Measurements from ENCODE around the gene ACTR5.
"Not testable (repeated sequence)": the region's sequence is repeated elsewhere in the genome, so short reads cannot be mapped to it uniquely, and the experiment has no call there.

ACTR5 gene

GRCh38 chr20:38764567-38765318 is 16.5 kb downstream of the ACTR5 start:
- in situ Hi-C loops (cut with MboI; ENCODE audit: low sequenced_read_pairs): no loop called here

DNA sequence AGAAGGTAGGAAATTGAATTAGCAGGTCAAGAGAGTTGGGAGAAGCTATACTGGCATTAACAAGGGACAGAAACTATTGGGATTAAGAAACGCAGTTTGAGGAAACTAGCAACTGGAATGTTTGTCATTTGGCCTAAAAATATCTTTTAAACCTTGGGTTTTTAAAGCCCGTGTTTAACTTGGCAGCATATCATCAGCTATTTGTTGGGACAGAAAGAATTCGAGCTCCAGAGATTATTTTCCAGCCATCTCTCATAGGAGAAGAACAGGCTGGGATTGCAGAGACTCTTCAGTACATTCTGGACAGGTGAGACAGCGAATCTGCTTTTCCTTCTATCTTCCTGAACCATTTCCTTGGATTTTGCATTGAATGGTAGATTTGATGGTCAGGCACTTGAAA is 17.8 kb downstream of the ACTR5 start:
- in situ Hi-C loops (cut with MboI; ENCODE audit: low sequenced_read_pairs): no loop called here

GRCh38 chr20:38769376-38770295 is 21.4 kb downstream of the ACTR5 start:
- in situ Hi-C loops (cut with MboI; ENCODE audit: low sequenced_read_pairs): no loop called here

- in situ Hi-C loops (cut with MboI; ENCODE audit: low sequenced_read_pairs): no loop called here
These were observed 22.3 kb downstream of the ACTR5 start for GRCh38 chr20:38770546-38770945.

GRCh38 chr20:38770970-38771369 is 22.7 kb downstream of the ACTR5 start:
- in situ Hi-C loops (cut with MboI; ENCODE audit: low sequenced_read_pairs): no loop called here

DNA sequence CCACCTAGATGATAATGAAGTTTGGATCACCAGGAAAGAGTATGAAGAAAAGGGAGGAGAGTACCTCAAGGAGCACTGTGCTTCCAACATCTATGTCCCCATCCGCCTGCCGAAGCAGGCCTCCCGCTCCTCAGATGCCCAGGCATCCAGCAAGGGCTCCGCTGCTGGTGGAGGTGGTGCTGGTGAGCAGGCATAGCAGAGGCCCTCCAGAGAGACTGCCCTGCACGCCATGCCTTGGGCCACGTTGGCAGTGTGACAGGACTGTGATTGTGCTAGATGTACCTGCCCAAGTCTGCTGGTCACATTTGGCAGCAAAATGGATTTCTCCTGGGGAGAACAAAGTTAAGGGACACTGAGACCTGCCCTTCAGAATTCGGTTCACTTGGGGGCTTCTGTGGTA is 23.4 kb downstream of the ACTR5 start:
- in situ Hi-C loops (cut with MboI; ENCODE audit: low sequenced_read_pairs): no loop called here

DNA sequence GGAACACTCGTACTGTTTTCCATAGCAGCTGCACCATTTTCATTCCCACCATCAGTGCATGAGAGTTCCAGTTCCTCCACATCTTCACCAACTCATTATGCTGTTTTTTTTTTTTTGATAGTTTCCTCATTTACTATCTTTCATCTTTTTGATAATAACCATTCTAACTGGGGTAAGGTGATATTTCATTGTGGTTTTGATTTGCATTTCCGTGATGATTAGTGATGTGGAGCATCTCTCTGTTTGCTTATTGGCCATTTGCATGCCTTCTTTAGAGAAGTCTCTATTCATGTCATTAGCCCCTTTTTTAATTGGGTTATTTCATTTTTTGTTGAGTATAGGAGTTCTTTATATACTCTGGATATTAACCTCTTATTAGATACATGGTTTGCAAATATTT is 25.9 kb downstream of the ACTR5 start:
- in situ Hi-C loops (cut with MboI; ENCODE audit: low sequenced_read_pairs): no loop called here

DNA sequence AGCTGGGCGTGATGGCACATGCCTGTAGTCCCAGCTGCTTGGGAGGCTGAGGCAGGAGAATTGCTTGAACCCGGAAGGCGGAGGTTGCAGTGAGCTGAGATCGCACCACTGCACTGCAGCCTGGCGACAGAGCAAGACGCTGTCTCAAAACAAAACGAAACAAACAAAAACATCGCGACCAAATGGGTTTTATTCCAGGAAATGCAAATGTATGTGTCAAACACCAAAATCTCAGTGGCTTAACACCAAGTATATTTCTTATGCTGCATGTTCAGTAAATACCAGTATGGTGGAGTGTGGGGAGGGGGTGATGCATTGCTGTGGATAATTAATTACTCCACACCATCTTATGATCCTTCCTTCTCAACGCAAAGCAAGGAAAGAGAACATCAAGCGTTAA is 28.1 kb downstream of the ACTR5 start:
- in situ Hi-C loops (cut with MboI; ENCODE audit: low sequenced_read_pairs): no loop called here

DNA sequence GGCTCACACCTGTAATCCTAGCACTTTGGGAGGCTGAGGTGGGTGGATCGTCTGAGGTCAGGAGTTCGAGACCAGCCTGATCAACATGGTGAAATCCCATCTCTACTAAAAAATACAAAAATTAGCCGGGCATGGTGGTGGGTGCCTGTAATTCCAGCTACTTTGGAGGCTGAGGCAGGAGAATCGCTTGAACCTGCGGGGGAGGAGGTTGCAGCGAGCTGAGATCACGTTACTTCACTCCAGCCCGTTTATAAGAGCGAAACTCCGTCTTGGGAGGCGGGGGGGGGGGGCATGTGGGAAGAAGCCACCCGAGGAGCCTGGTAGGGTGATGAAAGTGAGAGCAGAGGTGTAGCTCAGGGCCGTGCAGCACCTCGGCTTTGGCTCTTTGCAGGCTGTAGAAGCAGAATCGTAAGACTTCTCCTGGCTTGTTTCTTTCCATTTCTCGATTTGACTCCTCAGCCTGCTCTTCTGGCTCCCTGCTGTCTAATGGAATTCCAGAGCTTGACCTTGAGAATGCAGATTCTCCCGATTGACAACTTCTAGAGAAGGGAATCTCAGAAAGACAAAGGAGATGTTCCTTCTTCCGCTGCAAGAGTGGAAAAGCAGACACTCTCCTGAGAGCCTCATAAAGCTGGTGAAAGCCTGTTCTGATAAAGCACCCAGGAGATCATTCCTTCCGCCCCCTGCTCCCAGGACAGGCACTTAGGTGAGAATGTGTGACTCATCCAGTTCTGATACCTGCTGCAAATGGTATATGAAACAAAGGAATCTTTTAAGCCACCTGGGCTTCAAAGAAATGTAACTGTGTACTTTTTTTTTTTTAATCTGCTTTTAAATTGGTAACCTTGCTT is 31.2 kb downstream of the ACTR5 start:
- in situ Hi-C loops (cut with MboI; ENCODE audit: low sequenced_read_pairs): no loop called here

DNA sequence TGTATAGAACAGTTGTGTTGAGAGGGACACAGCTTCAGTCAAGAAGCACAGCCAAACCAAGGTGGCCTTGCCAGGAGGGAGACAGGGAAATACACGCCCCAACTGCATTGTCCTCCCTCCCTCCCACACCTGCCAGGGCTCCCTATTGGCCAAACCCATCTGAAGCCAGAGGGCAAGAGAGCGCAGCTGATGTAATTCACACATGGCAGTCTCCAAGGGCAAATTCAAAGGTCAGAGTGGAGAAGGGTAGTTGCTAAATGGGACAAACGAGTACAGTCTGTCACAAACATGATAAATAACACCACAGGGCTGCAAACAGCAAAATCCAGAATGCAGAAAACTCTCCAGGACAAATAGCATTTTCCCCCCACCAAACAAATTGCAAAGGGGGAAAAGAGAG is 34.0 kb downstream of the ACTR5 start:
- in situ Hi-C loops (cut with MboI; ENCODE audit: low sequenced_read_pairs): no loop called here

GRCh38 chr20:38787870-38788269 is 39.6 kb downstream of the ACTR5 start:
- in situ Hi-C loops (cut with MboI; ENCODE audit: low sequenced_read_pairs): no loop called here

DNA sequence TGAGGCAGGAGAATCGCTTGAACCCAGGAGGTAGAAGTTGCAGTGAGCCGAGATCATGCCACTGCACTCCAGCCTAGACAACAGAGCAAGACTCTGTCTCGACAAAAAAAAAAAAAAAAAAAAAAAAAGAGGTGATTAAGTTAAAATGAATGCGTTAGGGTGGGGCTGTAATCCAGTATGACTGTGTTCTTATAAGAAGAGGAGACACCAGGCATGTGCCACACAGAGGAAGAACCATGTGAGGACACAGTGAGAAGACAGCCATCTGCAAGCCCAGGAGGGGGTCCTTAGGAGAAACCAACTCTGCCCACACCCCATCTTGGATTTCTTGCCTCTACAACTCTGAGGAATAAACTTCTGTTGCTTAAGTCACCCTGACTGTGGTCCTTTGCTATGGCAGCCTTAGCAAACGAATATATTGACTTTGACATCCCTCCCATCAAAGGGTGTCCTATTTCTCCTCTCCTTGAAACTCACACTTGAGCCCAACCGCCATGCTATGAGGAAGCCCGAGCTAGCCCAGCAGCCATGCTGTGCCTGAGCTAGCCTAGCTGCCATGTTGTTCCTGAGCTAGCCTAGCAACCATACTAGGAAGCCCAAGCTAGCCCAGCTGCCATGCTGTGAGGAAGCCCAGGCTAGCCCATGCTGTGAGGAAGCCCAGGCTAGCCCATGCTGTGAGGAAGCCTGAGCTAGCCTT is 41.4 kb downstream of the ACTR5 start:
- in situ Hi-C loops (cut with MboI; ENCODE audit: low sequenced_read_pairs): no loop called here

DNA sequence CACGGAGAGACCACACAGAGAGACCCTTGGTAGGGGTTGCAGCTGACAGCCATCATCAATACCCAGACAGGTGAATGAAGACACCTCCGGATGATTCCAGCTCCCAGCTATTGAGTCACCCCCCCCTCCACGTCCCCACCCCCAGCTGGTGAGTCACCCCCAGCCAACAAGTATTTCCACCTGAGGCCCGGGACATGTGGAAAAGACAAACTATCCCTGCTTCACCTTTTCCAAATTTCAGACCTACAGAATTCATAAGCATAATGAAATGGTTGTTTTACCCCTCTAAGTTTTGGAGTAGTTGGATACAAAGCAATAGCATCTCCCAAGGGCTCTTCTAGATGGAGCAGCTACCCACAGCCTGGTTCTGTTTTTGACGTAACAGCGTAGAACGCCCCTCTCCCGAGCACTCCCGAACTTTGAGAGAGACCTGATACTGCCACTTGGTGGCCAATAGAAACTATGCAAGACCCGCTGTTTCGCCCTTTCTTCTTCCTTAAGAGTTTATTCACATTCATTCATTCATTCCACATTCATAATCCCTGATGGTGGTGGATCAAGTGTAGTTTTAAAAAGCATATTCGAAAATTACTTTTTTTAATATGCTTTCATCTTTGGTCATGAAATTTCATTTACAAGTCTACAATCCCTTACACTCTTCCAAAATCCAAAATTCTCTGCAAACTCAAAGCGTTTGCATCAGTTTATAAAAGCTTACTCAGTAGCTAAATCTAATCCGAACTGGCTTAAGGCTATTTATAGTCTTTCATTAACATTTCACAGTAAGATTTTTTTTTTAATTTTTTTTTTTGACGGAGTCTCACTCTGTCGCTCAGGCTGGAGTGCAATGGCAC is 42.2 kb downstream of the ACTR5 start:
- in situ Hi-C loops (cut with MboI; ENCODE audit: low sequenced_read_pairs): no loop called here

- in situ Hi-C loops (cut with MboI; ENCODE audit: low sequenced_read_pairs): no loop called here
These were observed 43.0 kb downstream of the ACTR5 start for GRCh38 chr20:38791291-38791690.

DNA sequence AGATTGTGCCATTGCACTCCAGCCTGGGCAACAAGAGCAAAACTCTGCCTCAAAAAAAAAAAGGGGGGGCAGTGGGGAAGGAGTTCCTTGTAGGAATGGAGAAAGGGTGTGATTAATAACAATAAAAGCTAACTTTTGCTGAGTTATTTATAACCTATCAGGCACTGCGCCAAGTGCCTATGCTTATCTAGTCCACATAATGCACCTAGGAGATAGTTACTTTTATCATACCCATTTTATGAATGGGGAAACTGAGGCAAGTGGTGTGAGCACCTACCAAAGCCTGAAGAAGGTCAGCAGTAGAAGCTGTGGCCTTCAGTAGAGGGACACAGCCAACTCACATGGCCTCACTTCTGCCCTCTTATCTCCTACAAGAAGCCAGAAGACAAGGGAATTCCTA is 43.7 kb downstream of the ACTR5 start:
- in situ Hi-C loops (cut with MboI; ENCODE audit: low sequenced_read_pairs): no loop called here

DNA sequence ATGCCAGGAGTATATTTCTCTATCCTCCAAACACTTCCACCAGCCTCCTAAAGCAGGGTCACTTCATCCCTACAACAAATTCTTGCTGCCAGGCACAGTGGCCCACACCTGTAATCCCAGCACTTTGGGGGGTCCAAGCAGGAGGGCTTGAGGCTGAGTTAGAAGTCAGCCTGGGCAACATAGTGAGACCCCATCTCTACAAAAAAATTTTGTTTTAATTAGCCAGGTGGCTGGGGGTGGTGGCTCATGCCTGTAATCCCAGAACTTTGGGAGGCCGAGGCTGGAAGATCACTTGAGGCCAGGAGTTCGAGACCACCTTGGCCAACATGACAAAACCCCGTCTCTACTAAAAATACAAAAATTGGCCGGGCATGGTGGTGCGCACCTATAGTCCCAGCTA is 45.8 kb downstream of the ACTR5 start:
- in situ Hi-C loops (cut with MboI; ENCODE audit: low sequenced_read_pairs): not testable (repeated sequence)

GRCh38 chr20:38798266-38798665 is 50.0 kb downstream of the ACTR5 start:
- in situ Hi-C loops (cut with MboI; ENCODE audit: low sequenced_read_pairs): no loop called here

DNA sequence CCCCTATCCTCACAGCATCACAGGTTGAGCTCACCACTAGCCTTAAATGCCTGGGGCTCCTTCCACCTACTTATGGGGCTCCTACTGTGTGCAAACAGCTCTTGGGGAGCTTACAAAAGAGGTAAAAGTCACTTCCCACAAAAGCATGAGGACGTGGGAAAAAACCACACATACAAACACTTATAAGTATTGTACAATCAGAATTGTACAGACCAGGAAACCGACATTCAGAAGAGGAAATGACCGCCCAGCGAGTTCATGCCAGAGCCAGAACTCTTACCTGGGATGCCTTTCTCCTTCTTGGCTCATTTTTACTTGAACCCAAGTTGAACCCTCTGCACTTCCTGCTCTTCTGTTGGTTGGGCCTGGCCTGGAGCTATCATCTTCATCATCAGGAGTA is 50.9 kb downstream of the ACTR5 start:
- in situ Hi-C loops (cut with MboI; ENCODE audit: low sequenced_read_pairs): no loop called here

DNA sequence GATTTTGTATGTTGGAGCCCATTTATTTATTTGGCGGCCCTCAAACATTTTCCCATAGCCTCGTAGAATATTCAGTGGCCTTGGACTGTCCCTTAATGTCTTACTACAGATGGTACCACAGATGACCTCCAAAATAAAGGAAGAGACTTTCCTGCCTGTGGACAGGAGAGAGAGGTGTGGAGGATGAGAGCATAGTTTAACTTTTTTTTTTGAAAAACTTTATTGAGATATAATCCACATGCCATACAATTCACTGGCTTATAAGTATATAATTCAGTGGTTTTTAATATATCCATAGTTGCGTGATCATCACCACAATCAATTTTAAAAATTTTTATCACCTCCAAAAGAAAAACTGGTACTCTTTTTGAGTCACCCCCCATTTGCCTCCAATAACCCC is 52.6 kb downstream of the ACTR5 start:
- in situ Hi-C loops (cut with MboI; ENCODE audit: low sequenced_read_pairs): no loop called here

DNA sequence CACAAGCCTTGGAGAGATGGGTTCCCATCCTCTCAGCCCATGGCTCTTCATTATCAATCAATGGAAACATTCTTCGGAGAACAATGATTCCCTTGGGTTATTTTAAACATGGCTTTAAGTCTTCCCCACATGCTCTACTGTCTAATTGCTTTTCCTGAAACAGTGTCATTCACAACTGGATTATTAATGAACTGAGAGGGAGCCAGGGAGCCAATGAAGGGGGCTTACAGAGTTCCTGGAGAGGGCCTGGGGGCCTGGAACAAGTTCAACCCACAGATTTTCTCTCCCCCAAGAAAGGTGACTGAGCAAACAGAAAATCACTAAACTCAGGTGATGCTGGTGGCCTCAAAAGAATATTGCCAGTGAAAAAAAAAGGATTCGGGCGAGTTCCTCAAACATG is 56.0 kb downstream of the ACTR5 start:
- in situ Hi-C loops (cut with MboI; ENCODE audit: low sequenced_read_pairs): no loop called here
